Measurements from ENCODE around the gene GRIN2A. TPM values are rescaled to one million over a fixed set of nuclear protein-coding genes. Genes with fewer than 3 reads are reported as not detected.

Gene GRIN2A
- total RNA-seq, 1 donor from 2014 or later, result not detected

GRCh38 chr16:9977333-9977897 is 204.8 kb downstream of the GRIN2A start:
- TF ChIP-seq CTCF (IDR thresholded peaks at IDR 0.05; ENCODE audit: insufficient read depth, low read length, severe bottlenecking), result no peak
- Histone ChIP-seq H3K36me3 (ENCODE audit: control insufficient read depth, insufficient read depth, low read length) (no peaks in the 10 kb centered on the region), H3K4me3 (ENCODE audit: low read depth, low read length) (no peak overlapping the region), H3K27me3 (ENCODE audit: control insufficient read depth, insufficient read depth, low read length) (no peaks in the 10 kb centered on the region)
- FAIRE-seq, result no peak
- DNase-seq (ENCODE audit: low read depth), result no peak

DNA sequence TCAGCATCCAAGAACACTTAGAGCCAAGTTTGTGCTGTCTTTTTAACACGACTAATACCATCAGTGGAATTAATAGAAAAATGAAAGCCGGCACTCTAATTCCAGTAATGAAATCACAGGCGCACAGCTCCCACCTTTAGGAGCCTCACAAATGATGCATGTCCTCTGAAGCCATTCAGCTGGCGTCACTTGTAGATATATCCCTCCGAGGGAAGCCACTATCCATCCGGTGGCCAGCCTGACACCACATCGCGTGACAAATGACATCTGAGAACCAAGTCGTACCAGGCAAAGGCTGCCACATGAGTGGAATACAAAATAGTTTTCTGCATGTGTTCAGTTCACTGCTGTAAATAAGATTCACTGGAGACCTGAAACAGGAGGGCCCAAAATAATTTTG is 205.6 kb downstream of the GRIN2A start:
- Histone ChIP-seq H3K36me3 (ENCODE audit: control insufficient read depth, insufficient read depth, low read length) (no peaks in the 10 kb centered on the region), H3K4me3 (ENCODE audit: low read depth, low read length) (no peak overlapping the region), H3K27me3 (ENCODE audit: control insufficient read depth, insufficient read depth, low read length) (no peaks in the 10 kb centered on the region)
- DNase-seq (ENCODE audit: low read depth) (no peak), FAIRE-seq (no peak)
- TF ChIP-seq CTCF (IDR thresholded peaks at IDR 0.05; ENCODE audit: insufficient read depth, low read length, severe bottlenecking), result no peak

DNA sequence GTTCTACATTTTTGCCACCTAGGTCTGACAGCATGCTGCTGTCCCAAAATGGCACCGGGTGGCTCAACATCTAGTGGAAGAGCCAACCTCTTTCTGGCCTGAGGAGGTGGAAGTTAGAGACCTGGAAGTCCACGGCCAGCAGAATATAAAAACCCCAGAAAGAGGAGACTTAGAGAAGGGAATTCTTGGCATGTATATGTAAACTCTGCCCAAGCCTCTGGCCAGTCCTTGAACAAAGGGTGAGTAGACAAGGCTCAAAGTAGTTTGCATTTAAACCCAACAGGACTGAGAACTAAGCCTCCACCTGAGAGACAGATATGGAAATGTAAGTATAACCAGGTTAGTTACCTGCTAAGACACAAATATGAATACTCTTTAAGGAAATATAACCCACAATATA is 210.3 kb downstream of the GRIN2A start:
- TF ChIP-seq CTCF (IDR thresholded peaks at IDR 0.05; ENCODE audit: insufficient read depth, low read length, severe bottlenecking), result no peak
- no peak overlapping the region for H3K4me3 ChIP-seq (ENCODE audit: low read depth, low read length)
- no peaks in the 10 kb centered on the region for H3K36me3 ChIP-seq (ENCODE audit: control insufficient read depth, insufficient read depth, low read length)
- H3K27me3 ChIP-seq (ENCODE audit: control insufficient read depth, insufficient read depth, low read length), result no peaks in the 10 kb centered on the region
- FAIRE-seq (no peak), DNase-seq (ENCODE audit: low read depth) (no peak)

DNA sequence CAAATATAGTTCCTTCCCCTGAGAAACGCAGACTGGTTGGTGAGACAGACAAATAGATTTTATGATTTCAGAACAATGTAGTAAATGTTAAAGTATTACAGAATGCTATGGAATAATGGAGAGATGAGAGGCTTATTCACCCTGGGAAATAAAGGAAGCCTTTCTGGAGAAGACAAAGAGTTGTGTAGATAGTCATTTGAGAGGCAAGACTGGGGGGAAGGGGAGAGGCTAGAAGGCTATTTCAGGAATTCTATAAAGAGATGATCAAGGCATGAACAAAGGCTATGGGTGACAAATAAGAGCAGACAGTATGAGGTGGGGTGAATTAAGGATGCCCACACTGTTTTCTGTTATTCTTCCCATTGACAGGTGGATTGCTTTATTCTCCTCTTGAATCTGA is 211.4 kb downstream of the GRIN2A start:
- TF ChIP-seq CTCF (IDR thresholded peaks at IDR 0.05; ENCODE audit: insufficient read depth, low read length, severe bottlenecking), result no peak
- H3K4me3 ChIP-seq (ENCODE audit: low read depth, low read length), result no peak overlapping the region
- H3K27me3 ChIP-seq (ENCODE audit: control insufficient read depth, insufficient read depth, low read length), result no peaks in the 10 kb centered on the region
- DNase-seq (ENCODE audit: low read depth), result no peak
- FAIRE-seq, result no peak
- no peaks in the 10 kb centered on the region for H3K36me3 ChIP-seq (ENCODE audit: control insufficient read depth, insufficient read depth, low read length)

- no peak for FAIRE-seq
Observed at GRCh38 chr16:9970244-9970643, 212.0 kb downstream of the GRIN2A start.

More at GRCh38 chr16:9970244-9970643, 212.0 kb downstream of the GRIN2A start:
- no peak for TF ChIP-seq CTCF (IDR thresholded peaks at IDR 0.05; ENCODE audit: insufficient read depth, low read length, severe bottlenecking)
- H3K27me3 ChIP-seq (ENCODE audit: control insufficient read depth, insufficient read depth, low read length), result no peaks in the 10 kb centered on the region
- DNase-seq (ENCODE audit: low read depth), result no peak
- H3K36me3 ChIP-seq (ENCODE audit: control insufficient read depth, insufficient read depth, low read length), result no peaks in the 10 kb centered on the region
- H3K4me3 ChIP-seq (ENCODE audit: low read depth, low read length), result no peak overlapping the region

Measured in bronchial epithelial cell (primary cell).